GM19043 (cell line): ENCODE data around the gene ATP8A2.
"Not testable (repeated sequence)": the region's sequence is repeated elsewhere in the genome, so short reads cannot be mapped to it uniquely, and the experiment has no call there.

ENCODE experiments used
- ATAC-seq: cut with Tn5 transposase; IDR thresholded peaks from one replicate; pipeline ENCODE4 v1.9.1; 2021; ENCODE audit warnings: low read depth; ENCODE audit not compliant: unreplicated experiment

Gene ATP8A2

DNA sequence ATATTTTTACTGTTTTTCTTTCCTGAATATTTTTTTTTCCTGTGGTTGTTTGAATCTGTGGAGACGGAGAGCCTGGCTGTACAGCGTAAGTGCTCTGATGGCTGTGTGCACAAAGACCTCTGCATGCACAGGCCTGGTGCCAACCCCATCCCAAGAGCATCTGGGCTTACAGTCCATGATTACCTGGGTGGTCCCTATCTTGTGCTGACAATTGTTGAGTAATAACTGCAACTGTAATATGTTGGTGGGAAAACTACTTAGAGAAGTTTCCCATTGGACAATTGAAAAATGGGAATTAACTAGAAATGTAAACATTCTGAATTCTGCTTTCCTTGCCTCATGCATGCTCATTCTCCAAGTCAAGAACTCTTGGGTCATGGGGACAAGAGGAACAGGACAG lies 411.3 kb downstream of the ATP8A2 start:
- ATAC-seq = no peak

DNA sequence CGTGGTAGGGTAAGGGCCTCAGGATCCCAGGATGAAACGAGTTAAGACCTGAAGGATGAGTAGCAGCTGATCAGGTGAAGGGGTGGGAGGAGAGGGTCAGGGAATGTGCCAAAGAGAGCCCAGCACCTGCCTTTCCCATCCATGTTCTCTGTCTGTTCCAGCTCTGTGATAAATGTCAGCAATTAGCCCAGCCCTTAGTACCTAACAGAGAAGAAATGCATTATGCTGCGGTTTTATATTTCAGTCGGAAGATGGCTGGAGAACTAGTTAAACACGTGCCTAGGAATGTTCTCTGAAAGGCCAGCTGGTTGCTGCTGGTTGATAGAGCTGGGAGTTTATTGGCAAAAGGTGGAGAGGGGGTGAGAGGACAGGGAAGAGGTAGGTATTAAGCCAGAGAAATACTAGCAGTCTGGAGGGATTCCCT lies 411.8 kb downstream of the ATP8A2 start:
- ATAC-seq = no peak

DNA sequence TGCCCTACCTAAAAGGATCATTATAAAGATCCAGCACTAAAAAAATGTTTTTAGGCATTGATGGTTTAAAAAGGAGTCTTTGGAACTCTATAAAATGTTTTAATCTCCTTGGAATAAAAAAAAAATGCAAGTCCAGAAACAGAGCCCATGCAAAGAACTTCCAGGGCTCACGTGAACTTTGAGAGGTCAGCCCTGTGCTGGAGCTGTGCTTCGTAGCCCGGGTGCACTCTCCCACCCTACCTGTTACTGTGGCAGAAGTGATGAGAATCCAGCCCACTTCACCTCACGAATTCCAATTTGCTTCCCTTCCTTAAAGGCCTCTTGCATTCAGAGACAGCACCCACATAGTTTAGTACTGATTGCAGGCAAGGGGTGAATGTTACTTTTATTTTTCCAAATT lies 412.3 kb downstream of the ATP8A2 start:
- ATAC-seq = no peak

DNA sequence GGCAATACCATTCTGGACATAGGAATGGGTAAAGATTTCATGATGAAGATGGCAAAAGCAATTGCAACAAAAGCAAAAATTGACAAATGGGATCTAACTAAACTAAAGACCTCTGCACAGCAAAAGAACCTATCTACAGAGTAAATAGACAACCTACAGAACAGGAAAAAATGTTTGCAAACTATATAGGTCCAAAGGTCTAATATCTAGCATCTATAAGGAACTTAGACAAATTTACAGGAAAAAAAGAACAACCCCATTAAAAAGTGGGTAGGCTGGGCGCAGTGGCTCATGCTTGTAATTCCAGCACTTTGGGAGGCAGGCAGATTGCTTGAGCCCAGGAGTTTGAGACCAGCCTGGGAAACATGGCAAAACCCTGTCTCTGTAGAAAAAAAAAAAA lies 418.4 kb downstream of the ATP8A2 start:
- not testable (repeated sequence) for ATAC-seq

DNA sequence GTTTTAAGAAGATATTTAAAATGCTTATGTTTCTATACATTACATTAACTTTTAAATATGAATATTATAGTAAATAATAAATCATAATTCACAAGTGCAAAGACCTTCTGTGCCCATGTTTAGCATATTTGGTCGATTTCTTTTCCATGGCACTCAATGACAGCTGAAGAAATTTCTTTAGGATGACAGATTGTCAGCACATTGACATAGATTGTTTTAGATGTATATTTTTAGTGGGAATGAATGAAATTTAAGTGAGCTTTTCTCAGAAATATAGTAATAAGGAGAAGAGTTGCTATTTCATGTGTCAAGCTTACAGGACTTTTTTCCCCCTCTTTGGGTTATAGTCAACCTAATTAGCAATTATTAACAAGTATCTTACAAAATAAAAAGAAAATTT lies 423.5 kb downstream of the ATP8A2 start:
- no peak for ATAC-seq

DNA sequence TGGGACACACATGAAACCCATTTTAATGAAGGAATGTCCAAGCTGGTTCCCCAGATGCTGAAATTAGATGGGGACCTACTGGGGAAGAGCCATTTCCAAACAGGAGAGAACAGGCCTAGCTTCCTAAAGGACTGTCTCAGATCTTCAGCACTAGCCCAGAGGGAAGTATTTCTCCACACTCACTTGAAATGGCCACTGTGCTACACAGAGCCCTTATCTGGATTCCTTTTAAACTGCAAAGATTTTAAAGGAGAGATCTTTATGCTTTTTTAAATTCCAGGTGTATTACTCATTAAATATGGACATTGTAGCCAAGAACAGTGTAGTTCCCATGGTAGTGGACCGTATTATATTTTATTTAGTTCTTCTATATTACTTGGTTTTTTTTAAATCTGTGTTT lies 424.7 kb downstream of the ATP8A2 start:
- no peak for ATAC-seq

DNA sequence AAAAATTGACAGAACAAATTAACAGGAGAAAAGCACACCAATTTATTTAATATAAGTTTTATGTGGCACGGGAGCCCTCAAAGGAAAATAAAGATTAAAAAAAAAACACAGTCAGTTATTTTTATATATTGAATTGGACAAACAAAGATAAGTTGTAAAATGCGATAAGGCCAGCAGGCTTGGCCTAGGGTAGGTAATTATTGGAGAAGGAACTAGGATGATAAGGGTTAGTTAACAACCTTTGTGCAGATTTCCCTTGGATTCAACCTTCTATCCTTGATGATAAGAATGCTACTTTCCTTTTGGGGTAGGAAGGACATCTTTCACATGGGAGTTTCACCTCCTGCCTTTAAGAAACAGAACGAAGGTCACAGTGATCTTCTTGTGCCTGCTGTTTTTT lies 427.2 kb downstream of the ATP8A2 start:
- no peak for ATAC-seq

DNA sequence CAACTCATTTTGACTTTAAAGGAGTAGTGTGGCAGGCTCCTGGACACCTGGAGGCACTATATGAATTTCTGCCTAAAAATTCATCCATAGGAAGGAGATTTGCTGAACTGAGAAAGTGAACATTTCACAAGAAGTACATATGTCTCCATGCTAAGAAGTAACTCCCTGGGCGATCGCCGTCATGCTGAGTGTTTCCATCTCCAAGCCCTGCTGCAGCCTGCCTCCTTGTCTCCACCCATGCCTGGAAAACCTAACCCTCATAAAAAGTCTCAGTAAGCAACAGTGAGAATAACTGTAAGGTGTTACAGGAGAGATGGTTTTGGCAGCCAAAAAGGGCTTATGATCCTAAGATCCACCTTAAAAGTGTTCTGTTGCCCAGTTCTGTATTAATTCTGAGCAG lies 428.7 kb downstream of the ATP8A2 start:
- no peak for ATAC-seq

DNA sequence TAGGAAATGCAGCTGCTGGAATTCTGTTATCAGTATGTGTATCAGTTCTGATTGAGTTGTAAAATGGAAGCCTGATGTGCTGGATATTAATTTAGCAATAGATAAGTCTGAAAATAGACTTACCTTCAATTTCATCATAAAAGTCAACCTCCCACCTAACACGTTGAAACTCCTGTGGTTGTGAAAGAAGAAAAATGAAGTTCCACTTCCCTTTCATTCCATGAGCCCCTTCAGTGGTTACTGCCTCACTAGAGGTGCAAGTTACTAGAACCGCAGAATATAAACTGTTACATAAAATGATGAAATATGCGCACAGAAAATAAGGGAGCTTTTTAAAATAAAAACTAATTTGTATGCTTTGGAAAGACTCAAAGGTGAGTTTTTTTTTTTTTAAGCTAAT lies 430.8 kb downstream of the ATP8A2 start:
- no peak for ATAC-seq

DNA sequence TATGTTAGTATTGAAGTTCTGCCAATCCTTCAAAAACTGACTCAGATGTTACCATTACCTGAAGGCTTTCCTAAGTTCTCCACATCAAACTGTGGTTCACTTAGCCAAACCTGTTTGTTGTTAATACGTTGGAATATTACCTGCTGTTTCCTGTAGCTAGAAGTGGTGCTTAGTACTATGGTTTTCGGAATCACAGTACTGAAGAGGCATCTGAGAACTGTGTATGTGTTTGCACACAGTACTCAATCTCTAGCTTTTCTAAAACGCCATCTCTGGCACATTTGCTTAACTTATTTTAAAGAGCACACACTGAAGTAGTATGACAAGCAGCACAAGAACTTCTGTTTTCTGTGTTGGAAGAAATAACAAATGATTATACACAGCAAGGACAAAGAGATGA lies 431.9 kb downstream of the ATP8A2 start:
- no peak for ATAC-seq

DNA sequence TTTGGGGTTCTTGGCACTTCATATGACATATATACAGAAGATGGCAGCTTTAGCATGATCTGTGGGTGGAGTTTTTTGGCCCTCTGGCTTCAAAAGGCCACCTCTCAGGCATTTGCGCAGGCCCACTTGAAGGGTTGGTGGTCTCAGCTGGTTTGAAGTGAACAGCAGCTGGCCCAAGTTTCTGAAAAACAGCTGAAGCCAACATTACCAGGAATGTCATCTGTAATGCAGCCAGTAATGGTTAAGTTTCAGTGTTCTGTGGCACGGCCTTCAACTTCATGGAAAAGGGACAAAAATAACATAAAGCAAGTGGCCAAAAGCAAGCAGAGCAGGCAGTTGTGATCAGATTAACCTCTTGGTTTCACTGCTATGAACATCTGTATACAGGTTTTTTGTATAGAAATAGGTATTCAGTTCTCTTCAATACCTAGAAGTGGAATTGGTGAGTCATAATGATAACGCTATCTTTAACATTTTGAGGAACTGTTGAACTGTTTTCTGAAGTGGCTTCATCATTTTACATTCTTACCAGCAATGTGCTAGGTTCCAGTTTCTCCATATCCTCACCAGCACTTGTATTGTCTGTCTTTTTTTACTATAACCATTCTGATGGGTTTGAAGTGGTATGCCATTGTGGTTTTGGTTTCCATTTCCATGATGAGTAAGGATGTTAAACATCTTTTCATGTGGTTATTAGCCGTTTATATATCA lies 434.6 kb downstream of the ATP8A2 start:
- no peak for ATAC-seq

DNA sequence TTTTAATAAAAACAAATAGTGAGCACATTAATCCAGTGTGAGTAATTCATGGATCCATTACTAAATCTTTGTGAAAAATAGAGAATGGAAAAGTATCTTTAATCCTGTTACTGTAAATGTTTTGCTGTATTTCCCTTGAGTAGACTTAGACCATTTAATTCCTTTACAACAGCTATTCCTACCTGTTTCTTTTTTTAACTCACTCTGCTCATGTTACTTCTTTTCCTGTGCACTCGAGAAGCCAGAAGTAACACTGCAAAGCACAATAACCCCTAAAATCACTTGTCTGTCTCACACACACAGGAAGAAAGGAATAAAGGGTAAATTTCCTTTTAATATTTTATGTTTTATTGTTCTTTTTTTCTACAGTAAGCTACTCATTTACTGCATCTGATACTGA lies 435.8 kb downstream of the ATP8A2 start:
- no peak for ATAC-seq

DNA sequence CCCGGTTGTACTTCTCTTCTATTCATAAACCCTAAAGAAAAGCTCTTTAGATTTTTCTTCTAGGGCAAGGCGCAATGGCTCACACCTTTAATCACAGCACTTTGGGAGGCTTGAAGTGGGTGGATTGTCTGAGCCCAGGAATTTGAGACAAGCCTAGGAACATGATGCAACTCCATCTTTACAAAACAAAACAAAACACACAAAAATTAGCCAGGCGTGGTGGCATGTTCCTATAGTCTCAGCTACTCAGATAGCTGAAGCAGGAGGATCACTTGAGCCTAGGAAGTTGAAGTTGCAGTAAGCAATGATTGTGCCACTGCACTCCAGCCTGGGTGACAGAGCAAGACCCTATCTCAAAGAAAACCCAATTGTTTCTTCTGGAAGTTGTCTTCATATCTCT lies 439.7 kb downstream of the ATP8A2 start:
- ATAC-seq = no peak

DNA sequence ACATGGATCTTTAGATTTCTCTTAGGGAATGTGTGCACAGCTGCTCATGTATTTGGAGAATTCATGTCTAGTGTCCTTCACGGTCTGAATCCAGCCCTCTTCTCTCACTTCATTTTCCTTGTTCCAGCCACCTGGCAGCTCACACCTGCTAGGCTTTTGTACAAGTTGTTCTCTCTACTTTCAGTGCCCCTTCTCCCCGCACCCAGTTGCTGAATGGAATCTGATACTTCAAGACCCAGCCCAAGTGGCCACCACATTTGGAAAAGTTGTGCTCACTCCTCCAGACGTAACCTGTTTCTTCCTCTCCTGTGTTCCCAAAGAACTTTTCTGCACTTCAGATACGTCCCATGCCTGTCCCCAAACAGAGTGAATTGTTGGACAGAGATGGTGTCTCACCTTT lies 444.5 kb downstream of the ATP8A2 start:
- ATAC-seq = no peak

DNA sequence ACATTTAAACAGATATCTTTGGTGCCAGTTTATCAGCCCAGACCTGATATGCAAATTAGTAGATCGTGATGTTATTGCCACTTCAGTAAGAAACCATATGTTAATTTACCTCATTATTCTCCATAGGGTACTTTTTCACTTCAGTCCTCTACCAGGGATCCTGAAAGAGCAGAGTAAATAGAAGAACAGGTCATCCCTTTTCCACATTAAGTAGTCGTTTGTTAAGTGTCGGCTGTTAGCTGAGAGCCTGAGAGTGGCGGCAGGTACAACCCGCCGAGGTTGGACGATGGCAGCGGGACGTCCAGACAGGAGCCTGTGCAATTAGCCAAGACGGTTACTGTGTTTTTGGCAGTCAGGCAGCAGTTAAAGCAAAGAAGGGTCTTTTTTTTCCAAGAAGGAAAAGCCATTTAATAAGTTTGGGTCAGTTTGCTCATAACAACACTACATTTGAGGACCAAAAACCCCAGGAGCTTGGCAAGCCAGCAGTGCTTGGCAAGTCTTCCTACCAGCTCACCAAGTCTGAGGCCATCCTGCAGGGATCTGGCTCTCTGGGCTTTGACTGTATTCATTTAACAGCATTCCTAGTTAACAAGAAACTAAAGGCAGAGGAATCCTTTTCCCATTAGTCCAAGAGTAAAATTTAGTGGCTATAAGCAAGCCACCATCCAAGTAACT lies 448.2 kb downstream of the ATP8A2 start:
- no peak for ATAC-seq

DNA sequence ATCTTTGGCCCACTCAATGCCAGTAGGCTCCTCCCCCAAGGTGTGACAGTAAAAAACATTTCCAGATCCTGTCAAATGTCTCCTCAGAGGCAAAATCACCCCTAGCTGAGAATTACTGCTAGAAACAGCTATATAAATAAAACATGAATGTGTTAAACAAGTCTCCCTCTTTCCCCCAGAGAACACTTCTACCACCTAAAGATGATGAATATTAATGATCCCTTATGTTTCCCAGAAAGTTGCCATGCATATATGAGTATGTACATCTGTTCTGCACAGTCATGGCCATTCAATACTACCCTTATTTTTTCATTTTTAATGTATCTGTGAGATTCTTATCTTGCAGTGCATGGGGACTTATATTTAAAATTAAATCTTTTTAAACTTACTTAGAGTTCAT lies 450.0 kb downstream of the ATP8A2 start:
- ATAC-seq = no peak

DNA sequence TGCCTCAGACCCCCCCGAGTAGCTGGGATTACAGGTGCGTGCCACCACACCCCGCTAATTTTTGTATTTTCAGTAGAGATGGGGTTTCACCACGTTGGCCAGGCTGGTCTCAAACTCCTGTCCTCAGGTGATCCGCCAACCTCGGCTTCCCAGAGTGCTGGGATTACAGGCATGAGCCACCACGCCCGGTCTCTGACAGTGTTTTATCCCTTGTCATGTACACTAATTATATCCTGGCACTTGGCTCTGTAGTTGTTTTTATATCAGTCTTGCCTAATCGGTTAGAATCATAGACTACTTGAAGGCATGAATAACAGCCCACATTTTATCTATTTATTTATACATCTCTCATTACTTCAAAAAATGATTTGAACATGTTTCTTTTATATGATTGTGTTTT lies 455.4 kb downstream of the ATP8A2 start:
- ATAC-seq = not testable (repeated sequence)

DNA sequence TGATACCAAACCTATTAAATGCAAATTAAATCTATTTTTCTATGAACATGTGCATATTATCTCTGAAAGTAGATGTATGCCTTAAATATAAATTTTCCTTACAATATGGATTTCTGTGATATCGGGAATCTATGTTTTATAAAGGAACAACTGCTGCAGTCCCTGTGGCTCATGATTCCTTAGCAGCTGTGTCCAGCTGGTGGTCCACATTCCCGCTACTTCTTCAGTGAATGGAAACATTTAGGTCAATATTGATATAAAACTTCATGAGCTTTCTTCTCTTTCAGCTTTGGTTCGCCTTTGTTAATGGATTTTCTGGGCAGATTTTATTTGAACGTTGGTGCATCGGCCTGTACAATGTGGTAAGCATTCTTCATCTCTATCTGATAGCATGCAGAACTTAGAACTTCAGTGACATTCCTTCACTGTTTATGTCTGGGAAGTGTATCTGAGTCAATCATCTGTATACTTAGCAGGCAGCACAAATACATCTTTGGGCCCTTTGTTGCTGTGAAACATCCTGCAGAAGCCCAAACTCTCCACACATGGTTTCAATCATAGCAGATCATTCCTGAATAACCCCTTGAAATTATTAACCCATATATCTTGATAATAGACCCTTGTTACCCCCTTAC lies 456.2 kb downstream of the ATP8A2 start:
- ATAC-seq = no peak

DNA sequence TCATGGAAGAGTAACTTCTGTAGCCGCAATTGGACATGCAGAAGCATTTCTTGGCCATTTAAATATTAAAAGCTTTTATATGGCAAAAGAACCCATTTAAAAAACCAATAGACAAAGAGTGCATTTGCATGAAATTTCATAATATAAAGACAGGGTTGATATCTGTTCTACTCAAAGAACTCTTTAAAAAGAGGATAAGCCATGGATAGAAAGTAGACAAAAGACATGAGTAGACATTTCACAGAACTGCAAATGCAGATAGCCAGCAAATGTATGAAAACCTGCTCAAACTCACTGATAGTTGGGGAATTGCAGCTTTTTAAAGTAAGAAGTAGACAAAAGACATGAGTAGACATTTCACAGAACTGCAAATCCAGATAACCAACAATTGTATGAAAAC lies 462.0 kb downstream of the ATP8A2 start:
- ATAC-seq = no peak

DNA sequence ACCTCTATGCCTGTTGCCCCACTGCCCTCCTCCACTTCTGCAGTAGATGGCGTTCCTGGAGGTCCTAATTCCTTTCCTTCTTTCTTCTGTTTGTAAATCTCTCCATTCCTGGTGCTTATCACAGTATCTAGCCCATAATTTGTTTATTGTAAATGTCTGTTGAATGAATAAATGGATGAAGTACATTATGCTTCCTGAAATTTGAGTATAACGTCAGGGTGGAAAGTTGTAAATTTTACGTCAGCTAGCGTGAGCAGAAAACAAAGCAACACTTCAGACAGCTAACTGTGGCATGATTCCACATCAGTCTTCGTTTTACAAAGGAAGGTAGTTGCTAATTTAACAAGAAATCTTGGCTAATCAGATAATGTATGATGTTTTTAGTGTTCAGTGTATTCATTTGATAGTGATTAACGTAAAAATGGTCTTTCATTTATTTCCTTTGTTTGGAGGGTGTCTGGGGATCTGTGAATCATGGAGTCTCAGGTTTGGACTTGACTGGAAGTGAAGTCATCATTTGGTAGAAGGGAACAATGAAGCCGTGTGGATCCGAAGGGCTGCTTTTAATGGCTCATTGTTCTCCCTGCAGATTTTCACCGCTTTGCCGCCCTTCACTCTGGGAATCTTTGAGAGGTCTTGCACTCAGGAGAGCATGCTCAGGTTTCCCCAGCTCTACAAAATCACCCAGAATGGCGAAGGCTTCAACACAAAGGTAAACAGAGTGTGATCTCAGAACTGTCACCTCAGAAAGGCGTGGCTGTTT lies 465.0 kb downstream of the ATP8A2 start:
- ATAC-seq = no peak

DNA sequence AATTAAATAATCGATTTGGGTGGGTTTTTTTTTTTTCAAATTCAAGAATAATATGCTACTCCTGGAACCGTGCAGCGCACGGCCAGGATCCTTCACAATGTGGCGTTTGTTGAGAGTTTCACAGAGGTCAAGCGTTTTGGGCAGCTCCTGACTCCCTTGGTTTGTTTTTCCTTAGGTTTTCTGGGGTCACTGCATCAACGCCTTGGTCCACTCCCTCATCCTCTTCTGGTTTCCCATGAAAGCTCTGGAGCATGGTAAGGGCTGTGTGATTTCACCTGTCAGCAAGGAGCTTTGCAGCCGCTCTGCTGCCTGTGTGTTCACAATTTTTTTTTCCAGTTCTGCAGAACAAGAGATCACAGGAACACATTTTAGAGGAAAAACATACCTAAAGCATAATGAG lies 467.6 kb downstream of the ATP8A2 start:
- no peak for ATAC-seq
